ENCODE measurements around the gene SDHA.
"Not testable (repeated sequence)": the region's sequence is repeated elsewhere in the genome, so short reads cannot be mapped to it uniquely, and the experiment has no call there.

The SDHA gene

DNA sequence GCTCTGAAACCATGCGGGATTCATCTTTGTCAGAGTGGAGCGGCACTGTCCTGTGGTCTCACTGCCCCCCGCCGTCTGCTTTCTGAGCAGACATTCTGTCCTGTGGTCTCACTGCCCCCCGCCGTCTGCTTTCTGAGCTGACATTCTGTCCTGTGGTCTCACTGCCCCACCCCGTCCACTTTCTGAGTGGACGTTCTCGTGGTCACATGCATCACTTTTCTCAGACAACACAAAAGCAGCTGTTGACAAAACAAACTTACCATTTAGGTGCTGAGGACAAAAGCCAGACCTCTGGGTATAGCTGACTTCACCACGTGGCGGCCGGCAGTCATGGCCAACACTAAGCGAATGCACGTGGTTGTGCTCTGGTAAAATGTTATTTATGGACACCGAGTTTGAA, 24.0 kb upstream of the SDHA start:
- Histone ChIP-seq H3K9me3 (ENCODE audit: insufficient read depth, low read length) (no peaks in the 10 kb centered on the region), H3K9ac (ENCODE audit: low read length) (no peak overlapping the region), H3K27ac (ENCODE audit: low read length) (no peak overlapping the region), H4K20me1 (ENCODE audit: insufficient read depth, low read length) (no peaks in the 10 kb centered on the region), H3K27me3 (ENCODE audit: low read depth, low read length) (no peaks in the 10 kb centered on the region), H3K4me2 (ENCODE audit: low read length) (no peak overlapping the region), H2AFZ (ENCODE audit: low read depth, low read length) (no peak overlapping the region), H3K4me1 (ENCODE audit: low read length) (no peaks in the 10 kb centered on the region), H3K79me2 (ENCODE audit: low read length) (no peaks in the 10 kb centered on the region), H3K36me3 (replicated peaks; ENCODE audit: low read depth, low read length) (no peaks in the 10 kb centered on the region), H3K4me3 (ENCODE audit: low read length) (no peak overlapping the region)
- TF ChIP-seq, protein P1, sequence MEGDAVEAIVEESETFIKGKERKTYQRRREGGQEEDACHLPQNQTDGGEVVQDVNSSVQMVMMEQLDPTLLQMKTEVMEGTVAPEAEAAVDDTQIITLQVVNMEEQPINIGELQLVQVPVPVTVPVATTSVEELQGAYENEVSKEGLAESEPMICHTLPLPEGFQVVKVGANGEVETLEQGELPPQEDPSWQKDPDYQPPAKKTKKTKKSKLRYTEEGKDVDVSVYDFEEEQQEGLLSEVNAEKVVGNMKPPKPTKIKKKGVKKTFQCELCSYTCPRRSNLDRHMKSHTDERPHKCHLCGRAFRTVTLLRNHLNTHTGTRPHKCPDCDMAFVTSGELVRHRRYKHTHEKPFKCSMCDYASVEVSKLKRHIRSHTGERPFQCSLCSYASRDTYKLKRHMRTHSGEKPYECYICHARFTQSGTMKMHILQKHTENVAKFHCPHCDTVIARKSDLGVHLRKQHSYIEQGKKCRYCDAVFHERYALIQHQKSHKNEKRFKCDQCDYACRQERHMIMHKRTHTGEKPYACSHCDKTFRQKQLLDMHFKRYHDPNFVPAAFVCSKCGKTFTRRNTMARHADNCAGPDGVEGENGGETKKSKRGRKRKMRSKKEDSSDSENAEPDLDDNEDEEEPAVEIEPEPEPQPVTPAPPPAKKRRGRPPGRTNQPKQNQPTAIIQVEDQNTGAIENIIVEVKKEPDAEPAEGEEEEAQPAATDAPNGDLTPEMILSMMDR (IDR thresholded peaks at IDR 0.05; ENCODE audit: low read depth, low read length) = no peak

DNA sequence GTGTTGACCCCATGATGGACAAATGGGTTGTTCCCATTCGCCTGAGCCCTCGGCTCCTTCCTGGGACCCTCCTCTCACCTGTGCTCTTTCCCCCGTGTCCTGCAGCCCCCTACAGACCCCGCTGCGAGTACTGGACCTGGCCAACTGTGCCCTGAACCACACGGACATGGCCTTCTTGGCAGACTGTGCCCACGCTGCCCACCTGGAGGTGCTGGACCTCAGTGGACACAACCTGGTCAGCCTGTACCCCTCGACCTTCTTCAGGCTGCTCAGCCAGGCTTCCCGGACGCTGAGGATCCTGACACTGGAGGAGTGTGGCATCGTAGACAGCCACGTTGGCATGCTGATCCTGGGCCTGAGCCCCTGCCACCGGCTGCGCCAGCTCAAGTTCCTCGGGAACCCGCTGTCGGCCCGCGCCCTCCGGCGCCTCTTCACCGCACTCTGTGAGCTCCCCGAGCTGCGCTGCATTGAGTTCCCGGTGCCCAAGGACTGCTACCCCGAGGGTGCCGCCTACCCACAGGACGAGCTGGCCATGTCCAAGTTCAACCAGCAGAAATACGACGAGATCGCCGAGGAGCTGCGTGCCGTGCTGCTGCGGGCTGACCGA, 23.4 kb upstream of the SDHA start:
- H3K4me3 ChIP-seq (ENCODE audit: low read length) = no peak overlapping the region
- H3K4me1 ChIP-seq (ENCODE audit: low read length) = no peaks in the 10 kb centered on the region
- no peak overlapping the region for H3K9ac ChIP-seq (ENCODE audit: low read length)
- no peaks in the 10 kb centered on the region for H3K27me3 ChIP-seq (ENCODE audit: low read depth, low read length)
- no peaks in the 10 kb centered on the region for H3K36me3 ChIP-seq (replicated peaks; ENCODE audit: low read depth, low read length)
- H3K27ac ChIP-seq (ENCODE audit: low read length) = no peak overlapping the region
- no peaks in the 10 kb centered on the region for H3K9me3 ChIP-seq (ENCODE audit: insufficient read depth, low read length)
- H3K4me2 ChIP-seq (ENCODE audit: low read length) = no peak overlapping the region
- H3K79me2 ChIP-seq (ENCODE audit: low read length) = no peaks in the 10 kb centered on the region
- no peak overlapping the region for H2AFZ ChIP-seq (ENCODE audit: low read depth, low read length)
- no peak for TF ChIP-seq EZH2phosphoT487 (IDR thresholded peaks at IDR 0.05; ENCODE audit: low read depth)
- TF ChIP-seq, protein P1 (IDR thresholded peaks at IDR 0.05; ENCODE audit: low read depth, low read length) = no peak
- no peaks in the 10 kb centered on the region for H4K20me1 ChIP-seq (ENCODE audit: insufficient read depth, low read length)

DNA sequence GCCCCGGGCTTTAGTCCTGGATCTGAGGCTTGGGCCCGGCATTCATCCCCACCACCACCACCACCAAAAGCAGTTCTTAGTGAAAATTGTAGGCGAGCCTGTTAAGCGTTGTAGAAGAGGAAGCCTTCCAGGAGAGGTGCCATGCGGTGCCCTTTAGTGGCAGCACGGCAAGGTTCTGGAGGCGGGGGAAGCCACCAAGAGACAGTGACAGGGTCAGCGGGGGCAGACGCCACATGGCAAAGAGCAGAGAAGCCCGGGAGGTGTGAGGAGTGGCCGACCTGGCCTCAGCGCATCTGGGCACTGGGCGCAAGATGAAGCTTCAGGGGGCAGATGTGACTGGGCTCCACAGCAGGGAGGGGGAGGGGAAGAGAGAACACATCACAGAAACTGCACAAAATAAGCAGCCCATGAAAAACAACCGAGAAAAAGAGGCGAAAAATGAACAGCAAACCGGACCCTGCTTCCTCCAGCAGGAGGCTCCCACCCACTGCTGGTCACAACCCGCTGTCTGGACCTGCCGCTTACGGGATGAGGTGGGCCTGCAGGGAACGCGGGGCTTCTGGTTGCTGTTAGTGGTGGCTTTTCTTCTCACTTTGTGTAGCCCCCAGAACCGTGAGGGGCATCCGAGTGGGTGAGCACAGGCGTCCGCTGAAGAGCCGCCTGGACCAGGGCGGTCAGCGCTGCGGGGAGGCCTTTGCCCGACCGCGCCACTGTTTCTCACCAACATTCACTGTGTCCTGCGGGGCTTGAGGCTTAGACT, 22.5 kb upstream of the SDHA start:
- Histone ChIP-seq H3K4me1 (ENCODE audit: low read length) (no peaks in the 10 kb centered on the region), H3K27me3 (ENCODE audit: low read depth, low read length) (no peaks in the 10 kb centered on the region), H4K20me1 (ENCODE audit: insufficient read depth, low read length) (no peaks in the 10 kb centered on the region), H3K9me3 (ENCODE audit: insufficient read depth, low read length) (no peaks in the 10 kb centered on the region), H3K36me3 (replicated peaks; ENCODE audit: low read depth, low read length) (no peaks in the 10 kb centered on the region), H3K27ac (ENCODE audit: low read length) (no peak overlapping the region), H3K79me2 (ENCODE audit: low read length) (no peaks in the 10 kb centered on the region), H3K9ac (ENCODE audit: low read length) (no peak overlapping the region), H3K4me3 (ENCODE audit: low read length) (no peak overlapping the region), H3K4me2 (ENCODE audit: low read length) (no peak overlapping the region), H2AFZ (ENCODE audit: low read depth, low read length) (no peak overlapping the region)
- TF ChIP-seq, protein P1 (IDR thresholded peaks at IDR 0.05; ENCODE audit: low read depth, low read length) = no peak
- TF ChIP-seq EZH2phosphoT487 (IDR thresholded peaks at IDR 0.05; ENCODE audit: low read depth) = no peak

DNA sequence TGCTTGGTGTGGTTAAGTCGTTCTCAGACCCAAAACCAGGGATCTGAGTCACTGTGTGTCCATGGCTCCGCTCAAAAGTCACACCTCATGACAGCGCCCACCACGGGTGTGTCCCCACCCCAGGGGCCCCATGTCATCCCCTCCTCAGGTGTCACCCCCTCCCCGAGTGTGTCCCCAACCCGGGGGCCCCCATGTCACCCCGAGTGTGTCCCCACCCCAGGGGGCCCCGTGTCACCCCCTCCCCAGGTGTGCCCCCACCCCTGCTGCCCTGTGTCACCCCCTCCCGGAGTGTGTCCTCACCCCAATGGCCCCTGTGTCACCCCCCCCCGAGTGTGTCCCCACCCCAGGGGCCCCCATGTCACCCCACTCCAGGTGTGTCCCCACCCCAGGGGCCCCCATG, 21.8 kb upstream of the SDHA start:
- H3K36me3 ChIP-seq (replicated peaks; ENCODE audit: low read depth, low read length) = no peaks in the 10 kb centered on the region

DNA sequence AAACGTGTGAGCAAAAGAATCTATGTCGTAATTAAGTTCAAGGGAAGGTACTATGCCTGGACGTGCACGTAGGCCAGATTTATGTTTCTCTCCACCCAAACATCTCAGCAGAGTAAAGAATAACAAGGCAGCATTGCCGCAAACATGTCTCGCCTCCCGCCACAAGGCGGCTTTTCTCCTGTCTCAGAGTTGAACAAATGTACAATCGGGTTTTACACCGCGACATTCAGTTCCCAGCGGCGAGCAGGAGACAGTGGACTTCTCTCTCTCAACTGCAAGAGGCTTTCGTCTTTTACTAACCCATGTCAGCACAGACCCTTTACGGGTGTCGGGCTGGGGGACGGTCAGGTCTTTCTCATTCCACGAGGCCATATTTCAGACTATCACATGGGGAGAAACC, 21.1 kb upstream of the SDHA start:
- H2AFZ ChIP-seq (ENCODE audit: low read depth, low read length); H3K27ac ChIP-seq (ENCODE audit: low read length); H3K9ac ChIP-seq (ENCODE audit: low read length): not testable (repeated sequence)

More for the DNA sequence above, 21.8 kb upstream of the SDHA start:
- Histone ChIP-seq H3K79me2 (ENCODE audit: low read length) (no peaks in the 10 kb centered on the region), H3K27me3 (ENCODE audit: low read depth, low read length) (no peaks in the 10 kb centered on the region), H3K4me1 (ENCODE audit: low read length) (no peaks in the 10 kb centered on the region), H3K4me3 (ENCODE audit: low read length) (no peak overlapping the region), H3K27ac (ENCODE audit: low read length) (no peak overlapping the region), H3K9ac (ENCODE audit: low read length) (no peak overlapping the region), H3K4me2 (ENCODE audit: low read length) (no peak overlapping the region), H3K9me3 (ENCODE audit: insufficient read depth, low read length) (no peaks in the 10 kb centered on the region), H4K20me1 (ENCODE audit: insufficient read depth, low read length) (no peaks in the 10 kb centered on the region), H2AFZ (ENCODE audit: low read depth, low read length) (no peak overlapping the region)
- TF ChIP-seq EZH2phosphoT487 (IDR thresholded peaks at IDR 0.05; ENCODE audit: low read depth) = no peak
- TF ChIP-seq, protein P1 (IDR thresholded peaks at IDR 0.05; ENCODE audit: low read depth, low read length) = no peak

More for the DNA sequence above, 21.1 kb upstream of the SDHA start:
- H4K20me1 ChIP-seq (ENCODE audit: insufficient read depth, low read length); H3K4me2 ChIP-seq (ENCODE audit: low read length); H3K36me3 ChIP-seq (replicated peaks; ENCODE audit: low read depth, low read length); H3K79me2 ChIP-seq (ENCODE audit: low read length); H3K4me1 ChIP-seq (ENCODE audit: low read length); H3K4me3 ChIP-seq (ENCODE audit: low read length); H3K9me3 ChIP-seq (ENCODE audit: insufficient read depth, low read length); H3K27me3 ChIP-seq (ENCODE audit: low read depth, low read length): not testable (repeated sequence)

All from OCI-LY3 (cell line).